ENCODE data around the gene ILK.

ILK gene

DNA sequence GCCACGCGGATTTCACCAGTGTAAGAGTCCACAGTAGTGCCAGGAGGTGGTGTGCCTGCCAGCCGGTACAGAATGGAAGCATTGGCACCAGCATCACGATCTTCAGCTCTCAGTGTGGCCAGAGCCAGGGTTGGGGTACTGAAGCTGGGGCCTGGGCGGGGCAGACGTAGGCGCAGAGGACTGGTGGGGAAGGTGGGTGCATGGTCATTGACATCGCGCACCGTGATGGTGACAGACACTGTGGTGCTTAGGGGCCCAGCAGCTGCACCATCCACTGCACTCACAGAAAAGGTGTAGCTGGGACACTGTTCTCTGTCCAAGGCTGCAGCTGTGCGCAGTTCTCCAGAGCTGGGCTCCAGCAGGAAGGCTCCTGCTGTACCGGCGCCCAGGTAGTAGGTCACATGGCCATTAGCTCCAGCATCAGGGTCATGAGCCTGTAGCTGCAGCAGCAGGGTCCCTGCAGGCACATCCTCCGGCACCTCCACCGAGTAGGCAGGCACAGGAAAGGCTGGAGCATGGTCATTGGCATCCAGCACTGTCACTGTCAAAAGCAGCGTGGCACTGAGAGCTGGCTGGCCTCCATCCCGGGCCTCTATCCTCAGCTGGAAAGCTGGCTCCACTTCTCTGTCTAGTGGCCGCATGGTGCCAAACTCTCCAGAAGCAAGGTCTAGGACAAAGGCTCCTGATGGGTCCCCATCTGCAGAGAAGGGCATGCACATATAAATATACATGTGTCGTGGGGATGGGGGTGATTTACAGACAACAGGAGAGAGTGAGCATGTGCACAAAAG lies 23.6 kb downstream of the ILK start:
- no peak for DNase-seq (ENCODE audit: low read depth)
- TF ChIP-seq, protein P1, sequence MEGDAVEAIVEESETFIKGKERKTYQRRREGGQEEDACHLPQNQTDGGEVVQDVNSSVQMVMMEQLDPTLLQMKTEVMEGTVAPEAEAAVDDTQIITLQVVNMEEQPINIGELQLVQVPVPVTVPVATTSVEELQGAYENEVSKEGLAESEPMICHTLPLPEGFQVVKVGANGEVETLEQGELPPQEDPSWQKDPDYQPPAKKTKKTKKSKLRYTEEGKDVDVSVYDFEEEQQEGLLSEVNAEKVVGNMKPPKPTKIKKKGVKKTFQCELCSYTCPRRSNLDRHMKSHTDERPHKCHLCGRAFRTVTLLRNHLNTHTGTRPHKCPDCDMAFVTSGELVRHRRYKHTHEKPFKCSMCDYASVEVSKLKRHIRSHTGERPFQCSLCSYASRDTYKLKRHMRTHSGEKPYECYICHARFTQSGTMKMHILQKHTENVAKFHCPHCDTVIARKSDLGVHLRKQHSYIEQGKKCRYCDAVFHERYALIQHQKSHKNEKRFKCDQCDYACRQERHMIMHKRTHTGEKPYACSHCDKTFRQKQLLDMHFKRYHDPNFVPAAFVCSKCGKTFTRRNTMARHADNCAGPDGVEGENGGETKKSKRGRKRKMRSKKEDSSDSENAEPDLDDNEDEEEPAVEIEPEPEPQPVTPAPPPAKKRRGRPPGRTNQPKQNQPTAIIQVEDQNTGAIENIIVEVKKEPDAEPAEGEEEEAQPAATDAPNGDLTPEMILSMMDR (IDR thresholded peaks at IDR 0.05; ENCODE audit: low read length, missing control alignments), result no peak
- no peak overlapping the region for H3K4me3 ChIP-seq (replicated peaks; ENCODE audit: low read depth, low read length)

DNA sequence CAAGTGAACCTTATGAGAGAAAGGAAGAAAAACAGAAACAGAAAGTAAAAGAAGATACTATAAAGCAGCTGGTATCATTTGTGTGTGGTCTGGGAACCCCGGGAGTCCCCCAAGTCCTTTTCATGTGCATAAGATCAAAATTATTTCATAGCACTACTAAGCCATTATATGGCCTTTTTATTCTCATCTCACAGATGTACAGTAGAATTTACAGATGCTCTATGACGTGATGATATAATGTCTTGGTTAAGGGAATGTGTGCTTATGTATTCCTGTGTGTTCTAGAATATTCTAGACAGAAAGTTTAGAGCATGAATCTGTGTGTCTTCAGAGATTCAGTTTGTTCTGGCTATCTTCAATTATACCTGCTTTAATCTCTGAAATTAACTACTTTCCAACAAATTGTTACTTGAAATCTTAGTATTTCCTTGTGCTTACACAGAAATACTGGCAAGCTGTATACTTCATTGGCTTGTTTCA lies 24.2 kb downstream of the ILK start:
- H3K4me3 ChIP-seq (replicated peaks; ENCODE audit: low read depth, low read length), result no peak overlapping the region
- TF ChIP-seq, protein P1 (IDR thresholded peaks at IDR 0.05; ENCODE audit: low read length, missing control alignments), result no peak
- DNase-seq (ENCODE audit: low read depth), result no peak

DNA sequence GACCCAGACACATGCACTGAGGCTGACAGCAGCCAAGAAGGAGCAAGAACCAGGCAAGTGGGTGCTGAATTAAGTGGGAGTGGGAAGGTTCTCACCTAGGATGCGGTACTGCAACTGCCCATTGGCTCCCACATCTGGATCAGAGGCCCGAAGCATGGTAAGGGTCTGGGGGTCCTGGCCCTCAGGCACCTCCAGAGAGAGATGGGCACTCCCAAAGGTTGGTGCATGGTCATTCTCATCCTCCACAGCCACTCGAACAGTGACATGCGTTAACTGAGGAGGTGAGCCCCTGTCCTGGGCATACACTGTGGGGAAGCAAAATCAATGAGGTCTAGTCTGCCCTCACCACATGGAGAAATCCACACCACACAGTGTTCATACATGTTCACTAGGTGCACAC lies 25.0 kb downstream of the ILK start:
- TF ChIP-seq, protein P1 (IDR thresholded peaks at IDR 0.05; ENCODE audit: low read length, missing control alignments), result no peak
- no peak for DNase-seq (ENCODE audit: low read depth)

DNA sequence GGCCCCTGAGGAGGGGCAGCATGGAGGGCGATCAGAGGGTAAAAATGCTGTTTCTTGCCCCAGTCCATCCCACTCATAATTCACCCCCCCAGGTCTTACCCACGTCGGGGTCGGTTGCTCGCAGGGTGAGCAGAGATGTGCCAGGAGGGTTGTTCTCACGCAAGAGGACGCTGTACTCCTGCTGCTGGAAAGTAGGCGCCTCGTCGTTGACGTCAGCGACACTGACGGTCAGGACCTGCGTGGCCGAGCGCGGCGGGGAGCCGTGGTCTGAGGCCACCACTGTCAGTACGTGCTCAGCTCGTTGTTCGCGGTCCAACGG lies 26.0 kb downstream of the ILK start:
- H3K4me3 ChIP-seq (replicated peaks; ENCODE audit: low read depth, low read length), result no peak overlapping the region
- DNase-seq (ENCODE audit: low read depth), result no peak
- TF ChIP-seq, protein P1 (IDR thresholded peaks at IDR 0.05; ENCODE audit: low read length, missing control alignments), result no peak

More for the DNA sequence above, 25.0 kb downstream of the ILK start:
- no peak overlapping the region for H3K4me3 ChIP-seq (replicated peaks; ENCODE audit: low read depth, low read length)

DNA sequence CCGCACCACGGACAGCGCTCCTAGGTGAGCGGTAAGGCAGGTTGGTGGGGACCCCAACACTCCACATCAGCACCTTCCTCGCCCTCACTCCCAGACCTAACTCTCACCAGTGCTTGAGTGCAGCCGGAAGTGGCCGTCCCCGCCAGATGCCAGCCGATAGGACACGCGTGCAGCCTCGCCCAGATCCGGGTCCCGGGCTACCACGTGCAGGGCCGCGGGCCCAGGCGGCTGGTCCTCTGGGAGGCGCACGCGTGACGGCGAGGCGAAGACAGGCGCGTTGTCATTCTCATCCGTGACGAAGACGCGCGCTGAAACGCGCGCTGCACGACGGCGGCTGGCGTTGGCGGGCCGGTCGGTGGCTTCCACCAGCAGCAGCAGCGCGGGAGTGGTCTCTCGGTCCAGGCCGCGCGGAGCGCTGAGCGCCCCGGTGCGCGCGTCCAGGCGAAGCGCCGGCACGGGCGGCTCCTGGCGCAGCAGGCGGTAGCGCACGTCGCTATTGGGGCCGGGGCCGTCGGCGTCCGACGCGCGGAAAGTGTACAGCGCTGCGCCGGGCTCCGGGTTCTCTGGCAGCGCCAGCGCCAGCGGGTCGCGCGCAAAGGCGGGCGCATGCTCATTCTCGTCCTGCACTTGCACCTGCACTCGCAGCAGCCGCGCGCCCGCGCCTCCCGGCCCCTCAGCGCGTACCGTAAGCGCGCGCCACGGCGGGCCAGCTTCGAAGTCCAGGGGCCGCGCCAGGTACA lies 26.5 kb downstream of the ILK start:
- H3K4me3 ChIP-seq (replicated peaks; ENCODE audit: low read depth, low read length), result no peak overlapping the region
- TF ChIP-seq, protein P1 (IDR thresholded peaks at IDR 0.05; ENCODE audit: low read length, missing control alignments), result no peak
- no peak for DNase-seq (ENCODE audit: low read depth)

DNA sequence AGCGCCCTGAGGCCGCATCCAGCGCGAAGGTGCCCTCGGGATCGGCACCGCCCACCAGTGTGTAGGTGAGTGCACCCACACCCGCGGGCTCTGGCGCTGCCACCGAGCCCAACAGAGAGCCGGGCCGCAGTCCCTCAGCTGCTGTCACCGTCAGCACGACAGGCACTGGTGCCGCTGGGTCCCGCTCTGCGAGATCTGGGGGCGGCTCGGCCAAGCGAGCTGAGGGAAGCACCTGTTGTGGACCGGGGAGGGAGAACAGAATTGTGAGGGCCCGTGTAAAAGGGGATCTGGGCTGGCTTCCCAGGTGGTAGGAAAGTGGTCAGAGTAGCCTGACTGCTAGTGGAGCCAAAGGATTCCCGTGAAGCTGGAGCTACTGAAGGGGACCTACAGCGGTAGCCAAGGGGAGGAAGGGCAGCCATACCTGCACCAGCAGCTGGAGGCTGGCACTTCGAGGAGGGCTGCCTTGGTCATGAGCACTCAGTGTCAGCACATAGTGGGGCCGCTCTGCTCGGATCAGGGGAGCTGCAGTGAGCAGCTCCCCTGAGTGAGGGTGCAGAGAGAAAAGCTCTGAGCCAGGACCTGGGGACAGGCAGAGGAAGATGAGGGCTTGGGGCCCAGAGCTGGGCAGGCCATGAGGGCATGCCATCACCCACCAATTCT lies 27.2 kb downstream of the ILK start:
- TF ChIP-seq, protein P1 (IDR thresholded peaks at IDR 0.05; ENCODE audit: low read length, missing control alignments), result no peak
- no peak for DNase-seq (ENCODE audit: low read depth)
- no peak overlapping the region for H3K4me3 ChIP-seq (replicated peaks; ENCODE audit: low read depth, low read length)
